ENCODE results near the gene CD7. TPM values are rescaled to one million over a fixed set of nuclear protein-coding genes. Genes with fewer than 3 reads are reported as not detected.

CD7 gene
- total RNA-seq, 4 donors from 2014 or later: 11.6 to 15.4 (median 15.2) TPM; not detected in 1

DNA sequence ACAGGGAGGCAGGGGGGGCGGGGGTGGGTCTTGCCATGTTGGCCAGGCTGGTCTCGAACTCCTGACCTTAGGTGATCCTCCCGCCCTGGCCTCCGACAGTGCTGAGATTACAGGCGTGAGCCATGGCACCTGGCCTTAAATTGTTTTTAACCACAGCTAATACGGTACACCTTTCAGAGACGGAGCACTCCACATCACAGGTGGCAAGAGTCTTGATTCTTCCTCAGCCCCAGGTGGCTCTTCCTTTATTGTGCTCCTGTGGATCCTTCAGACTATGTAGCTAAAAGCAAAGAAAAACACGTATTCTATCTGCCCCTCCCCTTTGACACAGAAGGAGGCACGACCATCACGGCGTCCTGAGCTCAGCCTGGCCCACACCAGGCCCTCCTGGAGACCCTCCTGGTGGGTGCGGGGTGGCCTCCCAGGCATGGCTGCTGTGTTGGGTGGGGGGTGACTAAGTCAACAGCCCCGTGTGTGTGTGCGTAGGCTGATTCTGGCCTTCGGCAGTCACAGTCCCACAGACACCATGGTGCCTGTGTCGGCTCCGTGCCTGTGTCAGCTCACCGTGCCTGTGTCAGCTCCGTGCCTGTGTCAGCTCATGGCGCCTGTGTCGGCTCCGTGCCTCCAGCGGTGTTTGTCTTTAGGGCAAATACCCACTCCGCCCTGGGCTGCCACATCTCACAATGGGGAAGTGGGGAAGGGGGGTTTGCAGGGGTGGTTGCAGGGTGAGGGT, 26.9 kb upstream of the CD7 start:
- no peak overlapping the region for H3K27ac ChIP-seq
- peaks cover 0 to 5% (median 0%) of the 10 kb centered on the region in 4 donors for H3K4me1 ChIP-seq
- no peak overlapping the region for H3K4me3 ChIP-seq
- H3K9me3 ChIP-seq: no peaks in the 10 kb centered on the region
- DNase-seq: no peak
- TF ChIP-seq, protein P1, sequence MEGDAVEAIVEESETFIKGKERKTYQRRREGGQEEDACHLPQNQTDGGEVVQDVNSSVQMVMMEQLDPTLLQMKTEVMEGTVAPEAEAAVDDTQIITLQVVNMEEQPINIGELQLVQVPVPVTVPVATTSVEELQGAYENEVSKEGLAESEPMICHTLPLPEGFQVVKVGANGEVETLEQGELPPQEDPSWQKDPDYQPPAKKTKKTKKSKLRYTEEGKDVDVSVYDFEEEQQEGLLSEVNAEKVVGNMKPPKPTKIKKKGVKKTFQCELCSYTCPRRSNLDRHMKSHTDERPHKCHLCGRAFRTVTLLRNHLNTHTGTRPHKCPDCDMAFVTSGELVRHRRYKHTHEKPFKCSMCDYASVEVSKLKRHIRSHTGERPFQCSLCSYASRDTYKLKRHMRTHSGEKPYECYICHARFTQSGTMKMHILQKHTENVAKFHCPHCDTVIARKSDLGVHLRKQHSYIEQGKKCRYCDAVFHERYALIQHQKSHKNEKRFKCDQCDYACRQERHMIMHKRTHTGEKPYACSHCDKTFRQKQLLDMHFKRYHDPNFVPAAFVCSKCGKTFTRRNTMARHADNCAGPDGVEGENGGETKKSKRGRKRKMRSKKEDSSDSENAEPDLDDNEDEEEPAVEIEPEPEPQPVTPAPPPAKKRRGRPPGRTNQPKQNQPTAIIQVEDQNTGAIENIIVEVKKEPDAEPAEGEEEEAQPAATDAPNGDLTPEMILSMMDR (IDR thresholded peaks at IDR 0.05): no peak
- no peak for TF ChIP-seq POLR2A (IDR thresholded peaks at IDR 0.05)
- no peaks in the 10 kb centered on the region for H3K27me3 ChIP-seq
- H3K36me3 ChIP-seq: no peaks in the 10 kb centered on the region

DNA sequence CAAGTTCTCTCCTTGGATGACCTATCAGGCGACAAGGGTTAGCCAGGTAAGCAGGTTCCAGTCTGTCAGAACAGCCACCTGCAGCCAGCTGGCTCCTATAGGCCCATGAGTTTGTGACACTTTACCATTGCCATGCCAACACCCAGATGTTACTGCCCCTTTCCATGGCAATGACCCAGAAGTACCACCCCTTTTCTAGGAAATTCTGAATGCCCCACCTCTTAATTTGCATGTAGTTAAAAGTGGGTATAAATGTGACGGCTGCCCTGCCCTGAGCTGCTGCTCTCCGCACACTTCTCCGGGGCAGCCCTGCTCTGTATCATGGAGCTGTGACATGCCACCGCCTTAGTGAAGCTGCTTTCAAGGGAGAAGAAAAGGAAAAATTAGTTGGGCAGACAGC, 26.2 kb upstream of the CD7 start:
- no peaks in the 10 kb centered on the region for H3K36me3 ChIP-seq
- DNase-seq: no peak
- no peaks in the 10 kb centered on the region for H3K9me3 ChIP-seq
- no peak overlapping the region for H3K4me3 ChIP-seq
- H3K27ac ChIP-seq: no peak overlapping the region
- TF ChIP-seq POLR2A (IDR thresholded peaks at IDR 0.05): no peak
- TF ChIP-seq, protein P1 (IDR thresholded peaks at IDR 0.05): no peak
- no peaks in the 10 kb centered on the region for H3K27me3 ChIP-seq
- peaks cover 0 to 11% (median 0%) of the 10 kb centered on the region in 4 donors for H3K4me1 ChIP-seq

DNA sequence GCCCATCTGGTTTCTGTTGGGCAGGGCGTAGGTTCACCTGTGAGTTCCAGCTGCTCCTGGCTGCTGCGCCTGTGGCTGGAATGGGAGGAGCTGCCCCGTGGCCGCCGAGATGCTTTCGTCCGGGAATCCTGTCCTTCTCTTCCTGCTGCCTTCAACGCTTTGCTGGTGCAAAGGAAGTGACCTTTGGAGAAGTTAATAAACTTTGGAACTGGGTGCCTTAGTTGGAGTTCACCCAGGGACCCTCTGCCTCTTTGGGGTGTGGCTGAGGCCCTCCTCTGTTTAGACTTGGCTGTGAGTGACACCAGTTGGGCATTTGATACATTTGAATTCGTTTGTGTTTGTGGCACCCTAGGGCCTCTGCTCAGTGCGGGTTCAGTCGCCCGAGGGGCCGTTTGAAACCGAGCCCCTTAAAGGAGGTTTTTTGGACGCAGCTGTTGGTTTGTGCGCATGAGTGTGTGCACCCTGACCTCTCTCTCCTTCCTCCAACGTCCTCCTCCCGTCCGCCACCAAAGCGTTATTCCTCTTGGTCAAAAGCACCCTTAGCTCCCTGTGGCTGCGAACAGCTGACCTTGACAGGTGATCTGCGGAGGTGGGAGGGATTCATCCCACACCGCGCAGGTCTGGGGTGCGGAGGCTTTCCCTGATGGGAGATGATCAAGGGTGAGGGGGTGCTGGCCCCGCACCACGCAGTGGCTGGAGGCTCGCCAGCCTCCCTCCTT, 25.1 kb upstream of the CD7 start:
- Histone ChIP-seq H3K27me3 (no peaks in the 10 kb centered on the region), H3K4me3 (no peak overlapping the region), H3K4me1 (peaks cover 0 to 13% (median 0%) of the 10 kb centered on the region in 4 donors), H3K9me3 (no peaks in the 10 kb centered on the region), H3K27ac (no peak overlapping the region), H3K36me3 (no peaks in the 10 kb centered on the region)
- TF ChIP-seq POLR2A (IDR thresholded peaks at IDR 0.05): no peak
- TF ChIP-seq, protein P1 (IDR thresholded peaks at IDR 0.05): no peak
- no peak for DNase-seq

DNA sequence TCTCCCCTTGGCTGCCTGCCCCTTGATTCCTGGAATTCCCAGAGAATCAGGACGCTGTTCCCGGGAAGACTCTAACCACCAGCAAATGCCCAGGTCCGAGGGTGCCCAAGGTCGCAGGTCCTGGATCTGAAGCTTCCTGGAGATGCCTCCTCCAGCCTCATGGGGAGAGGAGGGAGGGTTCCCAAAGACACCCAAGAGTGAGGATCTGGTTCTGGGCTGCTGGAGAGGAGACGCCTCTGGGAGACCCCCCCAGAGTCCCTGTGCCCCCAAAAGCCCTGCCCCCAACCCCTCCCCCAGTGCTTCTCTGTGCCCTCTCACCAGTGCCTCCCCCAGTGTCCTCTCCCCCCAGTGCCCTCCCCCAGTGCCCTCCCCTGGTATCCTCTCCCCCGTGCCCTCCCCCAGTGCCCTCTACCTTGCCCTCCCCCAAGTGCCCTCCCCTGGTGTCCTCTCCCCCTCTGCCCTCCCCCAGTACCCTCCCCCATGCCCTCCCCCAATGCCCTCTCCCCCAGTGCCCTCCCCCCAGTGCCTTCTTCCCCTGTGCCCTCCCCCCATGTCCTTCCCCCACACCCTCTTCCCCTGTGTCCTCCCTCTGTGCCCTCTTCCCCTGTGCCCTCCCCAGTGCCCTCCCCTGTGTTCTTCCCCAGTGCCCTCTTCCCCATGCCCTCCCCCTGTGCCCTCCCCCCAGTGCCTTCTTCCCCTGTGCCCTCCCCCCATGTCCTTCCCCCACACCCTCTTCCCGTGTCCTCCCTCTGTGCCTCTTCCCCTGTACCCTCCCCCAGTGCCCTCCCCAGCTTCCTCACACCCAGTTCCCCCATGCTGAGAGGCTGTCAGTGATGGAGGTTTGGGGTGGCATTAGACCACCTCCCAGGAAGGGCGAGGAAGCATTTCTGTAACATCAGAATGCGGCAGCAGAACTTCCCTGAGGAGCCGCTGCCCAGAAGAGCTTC, 22.5 kb upstream of the CD7 start:
- Histone ChIP-seq H3K27me3 (no peaks in the 10 kb centered on the region), H3K9me3 (no peaks in the 10 kb centered on the region), H3K4me1 (peaks cover 0 to 24% (median under 1%) of the 10 kb centered on the region in 4 donors), H3K36me3 (no peaks in the 10 kb centered on the region), H3K27ac (peak overlapping the region in 3 of 4 donors; percentile 37 to 78 (median 67)), H3K4me3 (peak overlapping the region in 2 of 4 donors; percentile 47 to 51)
- no peak for TF ChIP-seq POLR2A (IDR thresholded peaks at IDR 0.05)
- TF ChIP-seq, protein P1 (IDR thresholded peaks at IDR 0.05): no peak
- DNase-seq: peak in 1 of 3 donors; percentile 35
